HEK293 (cell line): ENCODE data around the gene ITGA8.

Experiments used
- CTCF ChIA-PET: fragments of 350-600 bp; formaldehyde crosslinking; extraction: SDS; loops from one replicate; lab custom pipeline; 2021; ENCODE audit warnings: antibody characterized with exemption; lab: Yijun Ruan, JAX
- POLR2A ChIA-PET: fragments of 300-600 bp; formaldehyde crosslinking; extraction: SDS; loops from one replicate; lab custom pipeline; 2020; ENCODE audit warnings: antibody characterized with exemption, inconsistent platforms; lab: Yijun Ruan, JAX
- H3K27ac ChIP-seq: fragments of 200-500 bp; sonication (Bioruptor generic); 2 replicates; pipeline ENCODE4 v1.5.1; 2014; ENCODE audit warnings: low read depth, low read length, control low read depth, inconsistent platforms; ENCODE audit errors: extremely low read depth
- H3K36me3 ChIP-seq, 2 experiments: fragments of 200-500 bp in 1 of 2; sonication (Bioruptor generic) in 1 of 2; 1 replicate in 1 of 2; 2 replicates in 1 of 2; pipeline ENCODE4 v1.5.1; 2014 to 2017; ENCODE audit warnings: inconsistent platforms in 2 of 2, low read length in 2 of 2; ENCODE audit not compliant: control insufficient read depth in 2 of 2, insufficient read depth in 1 of 2
- H3K4me1 ChIP-seq: fragments of 200-500 bp; sonication (Bioruptor generic); 2 replicates; pipeline ENCODE4 v1.5.1; 2014; ENCODE audit warnings: mild to moderate bottlenecking, low read length, inconsistent platforms; ENCODE audit not compliant: control insufficient read depth, insufficient read depth
- H3K4me3 ChIP-seq: 2 replicates; pipeline ENCODE4 v1.5.1; 2011; ENCODE audit warnings: low read depth, mild to moderate bottlenecking, control low read depth, low read length, moderate library complexity
- H3K9me3 ChIP-seq: fragments of 200-500 bp; sonication (Bioruptor generic); 2 replicates; pipeline ENCODE4 v1.5.1; 2014; ENCODE audit warnings: low read depth, low read length, inconsistent platforms; ENCODE audit not compliant: control insufficient read depth, insufficient read depth
- KLF10 ChIP-seq: fragments of 450-650 bp; IDR thresholded peaks from 2 replicates; pipeline ENCODE4 v1.5.1; 2018; ENCODE audit warnings: missing biosample characterization, mild to moderate bottlenecking, missing genetic modification characterization
- OVOL3 ChIP-seq: fragments of 450-650 bp; formaldehyde crosslinking; IDR thresholded peaks from 2 replicates; pipeline ENCODE4 v1.5.1; 2016; ENCODE audit warnings: missing biosample characterization, missing genetic modification characterization
- PRDM1 ChIP-seq: fragments of 450-650 bp; formaldehyde crosslinking; IDR thresholded peaks from 2 replicates; pipeline ENCODE4; 2016; ENCODE audit warnings: missing biosample characterization, missing genetic modification characterization
- SP7 ChIP-seq: fragments of 450-650 bp; formaldehyde crosslinking; IDR thresholded peaks from 2 replicates; pipeline ENCODE4 v1.5.1; 2016; ENCODE audit warnings: missing biosample characterization, missing genetic modification characterization
- ZNF121 ChIP-seq: fragments of 450-650 bp; formaldehyde crosslinking; IDR thresholded peaks from 2 replicates; pipeline ENCODE4 v1.5.1; 2016; ENCODE audit warnings: missing biosample characterization, missing genetic modification characterization
- ZNF2 ChIP-seq: fragments of 450-650 bp; formaldehyde crosslinking; IDR thresholded peaks from 2 replicates; pipeline ENCODE4 v1.5.1; 2016; ENCODE audit warnings: missing biosample characterization, missing genetic modification characterization
- ZNF239 ChIP-seq: fragments of 450-650 bp; formaldehyde crosslinking; IDR thresholded peaks from 2 replicates; pipeline ENCODE4 v1.5.1; 2016; ENCODE audit warnings: missing biosample characterization, missing genetic modification characterization
- ZNF302 ChIP-seq: fragments of 450-650 bp; formaldehyde crosslinking; IDR thresholded peaks from 2 replicates; pipeline ENCODE4 v1.5.1; 2016; ENCODE audit warnings: missing biosample characterization, missing genetic modification characterization, low read depth
- ZNF366 ChIP-seq: fragments of 450-650 bp; formaldehyde crosslinking; conservative IDR thresholded peaks from 2 replicates; pipeline ENCODE4 v1.5.1; 2016; ENCODE audit warnings: missing biosample characterization, missing genetic modification characterization
- ZNF404 ChIP-seq: fragments of 450-650 bp; formaldehyde crosslinking; IDR thresholded peaks from 2 replicates; pipeline ENCODE4 v1.5.1; 2017; ENCODE audit warnings: missing biosample characterization, missing genetic modification characterization
- ZNF571 ChIP-seq: fragments of 450-650 bp; formaldehyde crosslinking; IDR thresholded peaks from 2 replicates; pipeline ENCODE4 v1.5.0; 2017; ENCODE audit warnings: missing biosample characterization, missing genetic modification characterization
- ZNF596 ChIP-seq: fragments of 450-650 bp; IDR thresholded peaks from 2 replicates; pipeline ENCODE4 v1.5.0; 2018; ENCODE audit warnings: missing biosample characterization, mild to moderate bottlenecking, missing genetic modification characterization, moderate library complexity
- ZNF623 ChIP-seq: fragments of 450-650 bp; formaldehyde crosslinking; IDR thresholded peaks from 2 replicates; pipeline ENCODE4 v1.5.1; 2016; ENCODE audit warnings: missing biosample characterization, missing genetic modification characterization
- ZXDB ChIP-seq: fragments of 450-650 bp; formaldehyde crosslinking; IDR thresholded peaks from 2 replicates; pipeline ENCODE4 v1.5.1; 2016; ENCODE audit warnings: missing biosample characterization, missing genetic modification characterization
- TF ChIP-seq, protein P1 (sequence below): fragments of 450-650 bp; formaldehyde crosslinking; IDR thresholded peaks from 2 replicates; pipeline ENCODE4 v1.5.1; 2016; ENCODE audit warnings: missing biosample characterization, missing genetic modification characterization
- TF ChIP-seq, protein P2 (sequence below): fragments of 450-650 bp; formaldehyde crosslinking; IDR thresholded peaks from 2 replicates; pipeline ENCODE4 v1.5.1; 2016; ENCODE audit warnings: missing biosample characterization, missing genetic modification characterization
- TF ChIP-seq, protein P3 (sequence below): fragments of 450-650 bp; formaldehyde crosslinking; IDR thresholded peaks from 2 replicates; pipeline ENCODE4 v1.5.1; 2016; ENCODE audit warnings: missing biosample characterization, missing genetic modification characterization
- TF ChIP-seq, protein P4 (sequence below): fragments of 450-650 bp; formaldehyde crosslinking; IDR thresholded peaks from 2 replicates; pipeline ENCODE4 v1.5.1; 2017; ENCODE audit warnings: missing biosample characterization, missing genetic modification characterization
- TF ChIP-seq, protein P5 (sequence below): fragments of 450-650 bp; formaldehyde crosslinking; IDR thresholded peaks from 2 replicates; pipeline ENCODE4 v1.5.0; 2017; ENCODE audit warnings: missing biosample characterization, missing genetic modification characterization, borderline replicate concordance

The ITGA8 gene

DNA sequence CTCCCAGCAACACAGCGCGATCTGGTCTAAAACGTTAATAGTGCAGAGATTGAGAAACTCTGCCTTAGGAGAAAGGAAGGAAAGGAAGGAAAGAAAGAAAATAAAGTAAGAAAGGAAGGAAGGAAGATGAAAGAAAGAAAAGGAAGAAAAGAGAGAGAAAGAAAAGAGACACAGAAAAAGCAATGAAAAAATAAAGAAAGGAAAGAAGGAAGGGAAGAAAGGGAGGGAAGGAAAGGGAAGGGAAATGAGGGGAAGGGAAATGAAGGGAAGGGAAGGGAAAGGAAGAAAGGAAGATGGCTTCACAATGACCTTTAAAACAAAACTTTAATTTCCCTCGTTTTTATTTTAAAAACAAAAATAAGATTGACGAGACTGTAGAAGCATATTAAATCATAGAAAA is 173.1 kb downstream of the ITGA8 start:
- TF ChIP-seq ZNF366 (tag by site-specific recombination) (peak; percentile 70), PRDM1 (tag by site-specific recombination) (peak; percentile 97), KLF10 (tag by site-specific recombination) (no peak), ZNF596 (no peak), ZNF121 (no peak)
- POLR2A ChIA-PET: no interaction called here
- H3K9me3 ChIP-seq: no peaks in the 10 kb centered on the region
- CTCF ChIA-PET: no interaction called here
- no peak overlapping the region for H3K27ac ChIP-seq
- no peak overlapping the region for H3K4me3 ChIP-seq
- H3K4me1 ChIP-seq: no peaks in the 10 kb centered on the region
- H3K36me3 ChIP-seq: no peaks in the 10 kb centered on the region; a peak in 1 of 3 replicates

DNA sequence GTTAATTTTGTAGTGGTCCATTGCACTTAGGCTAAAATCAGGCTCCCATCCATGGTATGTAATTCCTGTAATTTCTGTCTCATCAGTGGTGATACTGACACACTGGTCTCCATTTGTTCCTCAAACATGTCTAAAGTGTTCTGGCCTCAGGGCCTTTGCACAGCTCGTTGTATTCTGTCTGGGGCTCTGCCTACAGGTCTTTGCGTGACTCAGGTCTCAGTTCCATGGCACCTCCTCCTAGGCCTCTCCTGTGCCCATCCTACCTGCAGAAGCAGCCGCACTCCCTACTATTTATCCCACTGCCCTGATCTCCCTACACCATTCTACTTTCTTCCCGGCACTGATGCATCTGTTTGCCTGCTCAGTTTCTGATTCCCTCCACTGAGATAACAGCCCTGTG is 173.8 kb downstream of the ITGA8 start:
- CTCF ChIA-PET: interaction anchor here (0.5 kb wide), 1 partner anchor 30 kb away, joined by 3 read pairs; no protein-coding TSS in a partner anchor
- H3K27ac ChIP-seq: no peak overlapping the region
- POLR2A ChIA-PET: no interaction called here
- H3K9me3 ChIP-seq: no peaks in the 10 kb centered on the region
- TF ChIP-seq ZNF2: no peak
- TF ChIP-seq, protein P1, sequence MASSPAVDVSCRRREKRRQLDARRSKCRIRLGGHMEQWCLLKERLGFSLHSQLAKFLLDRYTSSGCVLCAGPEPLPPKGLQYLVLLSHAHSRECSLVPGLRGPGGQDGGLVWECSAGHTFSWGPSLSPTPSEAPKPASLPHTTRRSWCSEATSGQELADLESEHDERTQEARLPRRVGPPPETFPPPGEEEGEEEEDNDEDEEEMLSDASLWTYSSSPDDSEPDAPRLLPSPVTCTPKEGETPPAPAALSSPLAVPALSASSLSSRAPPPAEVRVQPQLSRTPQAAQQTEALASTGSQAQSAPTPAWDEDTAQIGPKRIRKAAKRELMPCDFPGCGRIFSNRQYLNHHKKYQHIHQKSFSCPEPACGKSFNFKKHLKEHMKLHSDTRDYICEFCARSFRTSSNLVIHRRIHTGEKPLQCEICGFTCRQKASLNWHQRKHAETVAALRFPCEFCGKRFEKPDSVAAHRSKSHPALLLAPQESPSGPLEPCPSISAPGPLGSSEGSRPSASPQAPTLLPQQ (tag by site-specific recombination): no peak
- peak; percentile 66 for TF ChIP-seq ZNF623
- TF ChIP-seq, protein P2, sequence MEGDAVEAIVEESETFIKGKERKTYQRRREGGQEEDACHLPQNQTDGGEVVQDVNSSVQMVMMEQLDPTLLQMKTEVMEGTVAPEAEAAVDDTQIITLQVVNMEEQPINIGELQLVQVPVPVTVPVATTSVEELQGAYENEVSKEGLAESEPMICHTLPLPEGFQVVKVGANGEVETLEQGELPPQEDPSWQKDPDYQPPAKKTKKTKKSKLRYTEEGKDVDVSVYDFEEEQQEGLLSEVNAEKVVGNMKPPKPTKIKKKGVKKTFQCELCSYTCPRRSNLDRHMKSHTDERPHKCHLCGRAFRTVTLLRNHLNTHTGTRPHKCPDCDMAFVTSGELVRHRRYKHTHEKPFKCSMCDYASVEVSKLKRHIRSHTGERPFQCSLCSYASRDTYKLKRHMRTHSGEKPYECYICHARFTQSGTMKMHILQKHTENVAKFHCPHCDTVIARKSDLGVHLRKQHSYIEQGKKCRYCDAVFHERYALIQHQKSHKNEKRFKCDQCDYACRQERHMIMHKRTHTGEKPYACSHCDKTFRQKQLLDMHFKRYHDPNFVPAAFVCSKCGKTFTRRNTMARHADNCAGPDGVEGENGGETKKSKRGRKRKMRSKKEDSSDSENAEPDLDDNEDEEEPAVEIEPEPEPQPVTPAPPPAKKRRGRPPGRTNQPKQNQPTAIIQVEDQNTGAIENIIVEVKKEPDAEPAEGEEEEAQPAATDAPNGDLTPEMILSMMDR (tag by site-specific recombination): no peak
- no peak for TF ChIP-seq OVOL3 (tag by site-specific recombination)
- no peak for TF ChIP-seq ZXDB (tag by site-specific recombination)
- TF ChIP-seq, protein P3, sequence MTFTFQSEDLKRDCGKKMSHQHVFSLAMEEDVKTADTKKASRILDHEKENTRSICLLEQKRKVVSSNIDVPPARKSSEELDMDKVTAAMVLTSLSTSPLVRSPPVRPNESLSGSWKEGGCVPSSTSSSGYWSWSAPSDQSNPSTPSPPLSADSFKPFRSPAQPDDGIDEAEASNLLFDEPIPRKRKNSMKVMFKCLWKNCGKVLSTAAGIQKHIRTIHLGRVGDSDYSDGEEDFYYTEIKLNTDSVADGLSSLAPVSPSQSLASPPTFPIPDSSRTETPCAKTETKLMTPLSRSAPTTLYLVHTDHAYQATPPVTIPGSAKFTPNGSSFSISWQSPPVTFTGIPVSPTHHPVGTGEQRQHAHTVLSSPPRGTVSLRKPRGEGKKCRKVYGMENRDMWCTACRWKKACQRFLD: no peak
- TF ChIP-seq ZNF404 (tag by site-specific recombination): no peak
- TF ChIP-seq, all 188 proteins: peak for 1
- Histone ChIP-seq H3K4me3 (no peak overlapping the region), H3K36me3 (no peaks in the 10 kb centered on the region; a peak in 1 of 3 replicates), H3K4me1 (no peaks in the 10 kb centered on the region)

DNA sequence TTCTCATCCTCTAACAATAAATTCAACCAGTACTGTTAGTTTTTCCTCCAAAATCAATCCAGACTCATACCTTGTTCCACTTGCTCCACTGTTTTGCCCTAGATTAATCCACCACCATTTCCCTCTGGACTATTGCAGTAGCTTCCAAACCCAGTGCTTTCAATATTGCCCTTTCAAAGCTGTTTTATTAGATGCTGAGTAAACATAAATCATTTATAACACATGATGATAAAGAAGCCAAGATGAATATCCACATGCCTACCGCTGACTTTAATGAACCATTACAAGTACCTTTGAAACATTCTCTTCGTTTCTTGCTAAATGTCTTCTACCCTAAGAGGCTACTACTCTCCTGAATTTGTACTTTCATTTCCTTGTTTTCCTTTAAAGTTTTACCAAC is 174.5 kb downstream of the ITGA8 start:
- Histone ChIP-seq H3K4me1 (no peaks in the 10 kb centered on the region), H3K36me3 (no peaks in the 10 kb centered on the region), H3K4me3 (no peak overlapping the region), H3K27ac (no peak overlapping the region), H3K9me3 (no peaks in the 10 kb centered on the region)
- ChIA-PET CTCF (interaction anchor here (0.5 to 1.1 kb wide), 2 partner anchors 30 to 108 kb away, joined by 3 to 5 read pairs; no protein-coding TSS in a partner anchor), POLR2A (no interaction called here)
- TF ChIP-seq, protein P4, sequence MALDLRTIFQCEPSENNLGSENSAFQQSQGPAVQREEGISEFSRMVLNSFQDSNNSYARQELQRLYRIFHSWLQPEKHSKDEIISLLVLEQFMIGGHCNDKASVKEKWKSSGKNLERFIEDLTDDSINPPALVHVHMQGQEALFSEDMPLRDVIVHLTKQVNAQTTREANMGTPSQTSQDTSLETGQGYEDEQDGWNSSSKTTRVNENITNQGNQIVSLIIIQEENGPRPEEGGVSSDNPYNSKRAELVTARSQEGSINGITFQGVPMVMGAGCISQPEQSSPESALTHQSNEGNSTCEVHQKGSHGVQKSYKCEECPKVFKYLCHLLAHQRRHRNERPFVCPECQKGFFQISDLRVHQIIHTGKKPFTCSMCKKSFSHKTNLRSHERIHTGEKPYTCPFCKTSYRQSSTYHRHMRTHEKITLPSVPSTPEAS: no peak
- TF ChIP-seq SP7 (tag by site-specific recombination): no peak
- TF ChIP-seq ZNF2: no peak
- no peak for TF ChIP-seq ZNF302
- TF ChIP-seq ZNF239 (tag by site-specific recombination): no peak
- TF ChIP-seq ZNF571 (tag by site-specific recombination): no peak
- TF ChIP-seq, protein P5, sequence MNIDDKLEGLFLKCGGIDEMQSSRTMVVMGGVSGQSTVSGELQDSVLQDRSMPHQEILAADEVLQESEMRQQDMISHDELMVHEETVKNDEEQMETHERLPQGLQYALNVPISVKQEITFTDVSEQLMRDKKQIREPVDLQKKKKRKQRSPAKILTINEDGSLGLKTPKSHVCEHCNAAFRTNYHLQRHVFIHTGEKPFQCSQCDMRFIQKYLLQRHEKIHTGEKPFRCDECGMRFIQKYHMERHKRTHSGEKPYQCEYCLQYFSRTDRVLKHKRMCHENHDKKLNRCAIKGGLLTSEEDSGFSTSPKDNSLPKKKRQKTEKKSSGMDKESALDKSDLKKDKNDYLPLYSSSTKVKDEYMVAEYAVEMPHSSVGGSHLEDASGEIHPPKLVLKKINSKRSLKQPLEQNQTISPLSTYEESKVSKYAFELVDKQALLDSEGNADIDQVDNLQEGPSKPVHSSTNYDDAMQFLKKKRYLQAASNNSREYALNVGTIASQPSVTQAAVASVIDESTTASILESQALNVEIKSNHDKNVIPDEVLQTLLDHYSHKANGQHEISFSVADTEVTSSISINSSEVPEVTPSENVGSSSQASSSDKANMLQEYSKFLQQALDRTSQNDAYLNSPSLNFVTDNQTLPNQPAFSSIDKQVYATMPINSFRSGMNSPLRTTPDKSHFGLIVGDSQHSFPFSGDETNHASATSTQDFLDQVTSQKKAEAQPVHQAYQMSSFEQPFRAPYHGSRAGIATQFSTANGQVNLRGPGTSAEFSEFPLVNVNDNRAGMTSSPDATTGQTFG: no peak
